Testis (tissue), 3 donors: ENCODE results near the gene LHX4. TPM values are rescaled to one million over a fixed set of nuclear protein-coding genes. Genes with fewer than 3 reads are reported as not detected.

ENCODE experiments used
- DNase-seq: peaks from one replicate; pipeline ENCODE4 v3.0.0-alpha.2; 2019
- H3K27ac ChIP-seq, 2 donors: fragments of 200-600 bp; sonication (generic); one replicate each; pipeline ENCODE4 v1.5.1; 2019
- H3K27me3 ChIP-seq: fragments of 200-600 bp; sonication (generic); one replicate; pipeline ENCODE4 v1.5.1; 2019
- H3K36me3 ChIP-seq: fragments of 200-600 bp; sonication (generic); one replicate; pipeline ENCODE4 v1.5.1; 2017; ENCODE audit warnings: low read depth; ENCODE audit errors: missing control alignments
- H3K4me1 ChIP-seq: fragments of 200-600 bp; sonication (generic); one replicate; pipeline ENCODE4 v1.5.1; 2019
- H3K4me3 ChIP-seq, 2 donors: fragments of 200-600 bp; sonication (generic); one replicate each; pipeline ENCODE4 v1.5.1; 2017 to 2019
- H3K9me3 ChIP-seq: fragments of 200-600 bp; sonication (generic); one replicate; pipeline ENCODE4 v1.5.1; 2017
- CTCF ChIP-seq, 3 experiments: fragments of 450-650 bp in 2 of 3; fragments of 200-600 bp in 1 of 3; sonication (generic) in 1 of 3; IDR thresholded peaks; one replicate each; pipeline ENCODE4 v1.5.1; 2016 to 2019; ENCODE audit warnings: antibody characterized with exemption in 3 of 3, mild to moderate bottlenecking in 2 of 3, moderate library complexity in 1 of 3
- POLR2A ChIP-seq: fragments of 450-650 bp; IDR thresholded peaks from one replicate; pipeline ENCODE4 v1.6.1; 2017; ENCODE audit warnings: antibody characterized with exemption, mild to moderate bottlenecking, moderate library complexity
- WGBS, 2 donors: methylation state at CpG; one replicate each; pipeline ENCODE4 v1.1.5; 2018; 5-methylcytosine and 5-hydroxymethylcytosine counted together
- intact Hi-C: fragments of 100-400 bp; cut with DNase I; formaldehyde crosslinking; loops from one replicate; pipeline ENCODE4 v1.15.1; 2023; ENCODE audit warnings: low total_unique reads
- polyA plus RNA-seq: library from polyadenylated mRNA; stranded (reverse); fragments of 350-450 nt; fragmentation: Illumina TruSeq; extraction: RNeasy Lipid Tissue Mini Kit (QIAGEN cat#74804); gene quantifications from one replicate; pipeline ENCODE4 v1.2.3, GENCODE V29; 2014; ENCODE audit warnings: low read depth, low replicate concordance; ENCODE audit not compliant: insufficient read depth
- total RNA-seq, 2 donors: library from RNA; depleted of rRNA; stranded (reverse); fragments of >200 nt; gene quantifications; one replicate each; pipeline ENCODE4 v1.2.3, GENCODE V29; 2016

LHX4 gene
- total and polyA plus RNA-seq, 3 donors from 2014 or later = 0.63 to 5.2 (median 1.3) TPM

DNA sequence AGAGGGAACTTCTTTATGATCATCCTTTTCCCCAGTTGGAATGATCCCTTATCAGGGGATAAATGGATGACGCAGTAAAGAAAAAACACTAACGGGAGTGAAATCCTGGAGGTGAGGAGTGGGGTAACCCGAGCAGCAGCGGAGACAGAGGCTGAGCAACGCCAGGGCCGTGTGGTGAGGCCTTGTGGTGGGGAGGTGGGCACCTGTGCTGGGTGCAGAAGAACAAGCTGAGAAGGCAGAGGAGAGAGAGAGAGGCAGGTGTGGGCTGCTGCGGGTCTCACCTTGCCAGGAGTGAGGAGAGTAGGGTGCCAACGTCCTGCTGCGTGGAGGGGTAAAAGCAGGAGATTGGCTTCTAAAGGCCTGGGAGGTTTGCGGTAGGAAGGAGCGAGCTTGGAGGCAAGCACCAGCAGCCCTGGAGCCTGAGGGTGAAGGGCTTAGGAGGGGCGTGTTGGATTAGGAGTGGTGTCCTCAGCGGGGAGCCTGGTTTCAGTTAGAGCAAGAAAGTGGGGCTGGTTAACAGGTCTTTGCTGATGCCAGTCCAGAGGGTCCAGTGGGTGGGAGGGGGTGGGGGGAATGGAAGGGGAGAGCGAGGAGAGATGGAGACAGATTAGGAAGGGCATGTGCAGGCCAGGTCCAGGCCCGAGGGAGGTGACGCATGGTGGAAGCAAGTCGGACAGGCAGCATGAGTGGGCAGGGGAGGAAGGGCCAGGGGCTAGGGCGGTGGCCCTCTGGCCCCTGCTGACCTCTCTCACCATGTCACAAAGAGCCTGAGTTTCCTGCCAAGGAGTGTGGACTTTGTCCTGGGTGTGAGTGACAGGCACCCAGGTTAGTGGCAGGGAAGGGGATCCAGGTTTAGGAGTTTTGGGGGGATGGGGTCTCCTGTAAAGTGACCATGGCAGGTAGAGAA is 36.7 kb upstream of the LHX4 start:
- Histone ChIP-seq H3K27me3 (no peaks in the 10 kb centered on the region), H3K27ac (no peak overlapping the region), H3K4me1 (no peaks in the 10 kb centered on the region), H3K36me3 (no peaks in the 10 kb centered on the region), H3K4me3 (no peak overlapping the region), H3K9me3 (no peaks in the 10 kb centered on the region)
- DNase-seq = no peak
- intact Hi-C loops = no loop called here
- WGBS, 2 donors = 89 to 91% methylated on average over 18 of the region's 18 CpGs
- TF ChIP-seq CTCF (IDR thresholded peaks at IDR 0.05) (no peak), POLR2A (no peak)

GRCh38 chr1:180194048-180194425 is 36.0 kb upstream of the LHX4 start:
- no peak for TF ChIP-seq POLR2A
- no peak for TF ChIP-seq CTCF (IDR thresholded peaks at IDR 0.05)
- no peaks in the 10 kb centered on the region for H3K9me3 ChIP-seq
- no peak for DNase-seq
- 95 to 97% methylated on average over 12 to 14 of the region's 14 CpGs for WGBS, 2 donors
- no peaks in the 10 kb centered on the region for H3K4me1 ChIP-seq
- no peak overlapping the region for H3K4me3 ChIP-seq
- intact Hi-C loops = no loop called here
- H3K27ac ChIP-seq = no peak overlapping the region
- no peaks in the 10 kb centered on the region for H3K36me3 ChIP-seq
- no peaks in the 10 kb centered on the region for H3K27me3 ChIP-seq

GRCh38 chr1:180194546-180195207 is 35.4 kb upstream of the LHX4 start:
- intact Hi-C loops = no loop called here
- no peaks in the 10 kb centered on the region for H3K36me3 ChIP-seq
- DNase-seq = no peak
- TF ChIP-seq CTCF (IDR thresholded peaks at IDR 0.05) = no peak
- no peak for TF ChIP-seq POLR2A
- 85 to 96% methylated on average over 18 to 19 of the region's 19 CpGs for WGBS, 2 donors
- no peaks in the 10 kb centered on the region for H3K9me3 ChIP-seq
- H3K4me3 ChIP-seq = no peak overlapping the region
- no peak overlapping the region for H3K27ac ChIP-seq
- no peaks in the 10 kb centered on the region for H3K4me1 ChIP-seq
- H3K27me3 ChIP-seq = no peaks in the 10 kb centered on the region

- Histone ChIP-seq H3K4me1 (no peaks in the 10 kb centered on the region), H3K4me3 (no peak overlapping the region), H3K27me3 (no peaks in the 10 kb centered on the region), H3K27ac (no peak overlapping the region), H3K9me3 (no peaks in the 10 kb centered on the region), H3K36me3 (no peaks in the 10 kb centered on the region)
- TF ChIP-seq POLR2A (no peak), CTCF (IDR thresholded peaks at IDR 0.05) (no peak)
- intact Hi-C loops = no loop called here
- 90 to 96% methylated on average over 3 of the region's 3 CpGs for WGBS, 2 donors
- DNase-seq = no peak
Observed at GRCh38 chr1:180195401-180195800, 34.7 kb upstream of the LHX4 start.
